HepG2 (cell line): ENCODE data around the gene GRK5. TPM values are rescaled to one million over a fixed set of nuclear protein-coding genes. Genes with fewer than 3 reads are reported as not detected.

ENCODE experiments used
- CCDC6 ChIP-seq: sonication (generic); formaldehyde crosslinking; IDR thresholded peaks from 2 replicates; pipeline ENCODE4 v1.8.1; 2022; ENCODE audit warnings: mild to moderate bottlenecking, missing genetic modification reagents, moderate library complexity
- CENPBD1 ChIP-seq: sonication (generic); formaldehyde crosslinking; IDR thresholded peaks from 2 replicates; pipeline ENCODE4 v1.8.0; 2022; ENCODE audit warnings: missing genetic modification reagents, low read depth, mild to moderate bottlenecking, borderline replicate concordance
- ERF ChIP-seq: IDR thresholded peaks from 2 replicates; pipeline ENCODE4 v1.6.1; 2018; ENCODE audit warnings: missing biosample characterization, missing genetic modification reagents
- HMG20A ChIP-seq: IDR thresholded peaks from 2 replicates; pipeline ENCODE4 v1.6.1; 2016; ENCODE audit warnings: borderline replicate concordance
- HNRNPLL ChIP-seq: fragments of 200-400 bp; formaldehyde crosslinking; IDR thresholded peaks from 2 replicates; pipeline ENCODE4 v1.6.1; 2017; ENCODE audit warnings: mild to moderate bottlenecking, low read depth, low read length; ENCODE audit not compliant: poor library complexity, severe bottlenecking
- NR2C2 ChIP-seq: sonication (generic); formaldehyde crosslinking; IDR thresholded peaks from 2 replicates; pipeline ENCODE4 v1.4.0; 2020; ENCODE audit warnings: missing genetic modification reagents, mild to moderate bottlenecking, moderate library complexity, borderline replicate concordance
- PPARG ChIP-seq: conservative IDR thresholded peaks from 2 replicates; pipeline ENCODE4 v1.6.1; 2016; ENCODE audit warnings: missing biosample characterization, missing genetic modification reagents
- RNF2 ChIP-seq: fragments of 450-650 bp; conservative IDR thresholded peaks from 2 replicates; pipeline ENCODE4 v1.6.1; 2016; ENCODE audit warnings: low read depth
- SALL1 ChIP-seq: sonication (generic); formaldehyde crosslinking; IDR thresholded peaks from 2 replicates; pipeline ENCODE4 v1.8.0; 2022; ENCODE audit warnings: mild to moderate bottlenecking, missing genetic modification reagents
- SYNCRIP ChIP-seq: fragments of 200-400 bp; formaldehyde crosslinking; IDR thresholded peaks from 2 replicates; pipeline ENCODE4 v1.6.1; 2018; ENCODE audit warnings: mild to moderate bottlenecking, low read depth, low read length; ENCODE audit not compliant: insufficient read depth
- TP53 ChIP-seq: sonication (generic); formaldehyde crosslinking; conservative IDR thresholded peaks from 2 replicates; pipeline ENCODE4 v1.4.0; 2020; ENCODE audit warnings: missing genetic modification reagents
- ZFAT ChIP-seq: sonication (generic); formaldehyde crosslinking; conservative IDR thresholded peaks from 2 replicates; pipeline ENCODE4 v1.8.1; 2023; ENCODE audit warnings: missing genetic modification reagents, inconsistent platforms
- ZNF598 ChIP-seq: sonication (generic); formaldehyde crosslinking; IDR thresholded peaks from 2 replicates; pipeline ENCODE4 v1.5.1; 2020; ENCODE audit warnings: mild to moderate bottlenecking, missing genetic modification reagents, borderline replicate concordance
- ZNF792 ChIP-seq: IDR thresholded peaks from 2 replicates; pipeline ENCODE4 v1.6.1; 2016
- ZNF816 ChIP-seq: sonication (generic); formaldehyde crosslinking; IDR thresholded peaks from 2 replicates; pipeline ENCODE4 v1.8.0; 2022; ENCODE audit warnings: missing genetic modification reagents, mild to moderate bottlenecking, borderline replicate concordance
- polyA plus RNA-seq, 8 experiments: library from polyadenylated mRNA; depleted of rRNA in 3 of 8; stranded (reverse) in 7 of 8; unstranded in 1 of 8; fragments of >200 nt; fragmentation: Illumina TruSeq in 4 of 8; extraction: Trizol in 4 of 8; gene quantifications; 2 replicates each; pipeline versions ENCODE4 v1.2.1 to v1.2.3, GENCODE V29; 2011 to 2016; ENCODE audit warnings: low read depth in 4 of 8, missing spikeins in 1 of 8, mixed read lengths in 1 of 8; ENCODE audit not compliant: insufficient read depth in 1 of 8
- total RNA-seq, 5 experiments: library from RNA; depleted of rRNA; stranded (reverse); fragments of >200 nt; fragmentation: Illumina TruSeq; extraction: Trizol; gene quantifications; 2 replicates each; pipeline ENCODE4 v1.2.3, GENCODE V29; 2016; ENCODE audit warnings: low read depth in 1 of 5
- TF ChIP-seq, protein P1 (sequence below): sonication (generic); formaldehyde crosslinking; IDR thresholded peaks from 2 replicates; pipeline ENCODE4 v1.4.0; 2020; ENCODE audit warnings: mild to moderate bottlenecking, missing genetic modification reagents
- TF ChIP-seq, protein P2 (sequence below): sonication (generic); formaldehyde crosslinking; IDR thresholded peaks from 2 replicates; pipeline ENCODE4 v1.5.0; 2020; ENCODE audit warnings: mild to moderate bottlenecking, missing genetic modification reagents, borderline replicate concordance
- TF ChIP-seq, protein P3 (sequence below): sonication (generic); formaldehyde crosslinking; IDR thresholded peaks from 2 replicates; pipeline ENCODE4 v1.4.0; 2020; ENCODE audit warnings: missing genetic modification reagents, borderline replicate concordance

Gene GRK5
- total and polyA plus RNA-seq, 2 of the 13 experiments (the other 11 are each of a cell fraction or from before 2014, with no cell fraction given) = 10.4 to 12.6 TPM

- TF ChIP-seq PPARG (CRISPR knock-in tag) (peak; percentile 59), NR2C2 (CRISPR knock-in tag) (peak; percentile 87), ZNF816 (CRISPR knock-in tag) (no peak; the same call in 1 of the 2 replicates), ERF (CRISPR knock-in tag) (peak; percentile 59; the same call in 1 of the 2 replicates), ZNF598 (0 out of 2 replicates have a peak, but pooled peaks have one; percentile 10), HMG20A (CRISPR knock-in tag) (peak; percentile 55; the same call in 1 of the 2 replicates), CENPBD1 (CRISPR knock-in tag) (no peak), ZNF792 (0 out of 2 replicates have a peak, but pooled peaks have one; percentile 22), HNRNPLL (no peak), ZFAT (CRISPR knock-in tag) (no peak), CCDC6 (CRISPR knock-in tag) (peak; percentile 72), SALL1 (CRISPR knock-in tag) (peak; percentile 92), TP53 (CRISPR knock-in tag) (no peak), SYNCRIP (no peak), RNF2 (0 out of 2 replicates have a peak, but pooled peaks have one; percentile 29)
- TF ChIP-seq, protein P1, sequence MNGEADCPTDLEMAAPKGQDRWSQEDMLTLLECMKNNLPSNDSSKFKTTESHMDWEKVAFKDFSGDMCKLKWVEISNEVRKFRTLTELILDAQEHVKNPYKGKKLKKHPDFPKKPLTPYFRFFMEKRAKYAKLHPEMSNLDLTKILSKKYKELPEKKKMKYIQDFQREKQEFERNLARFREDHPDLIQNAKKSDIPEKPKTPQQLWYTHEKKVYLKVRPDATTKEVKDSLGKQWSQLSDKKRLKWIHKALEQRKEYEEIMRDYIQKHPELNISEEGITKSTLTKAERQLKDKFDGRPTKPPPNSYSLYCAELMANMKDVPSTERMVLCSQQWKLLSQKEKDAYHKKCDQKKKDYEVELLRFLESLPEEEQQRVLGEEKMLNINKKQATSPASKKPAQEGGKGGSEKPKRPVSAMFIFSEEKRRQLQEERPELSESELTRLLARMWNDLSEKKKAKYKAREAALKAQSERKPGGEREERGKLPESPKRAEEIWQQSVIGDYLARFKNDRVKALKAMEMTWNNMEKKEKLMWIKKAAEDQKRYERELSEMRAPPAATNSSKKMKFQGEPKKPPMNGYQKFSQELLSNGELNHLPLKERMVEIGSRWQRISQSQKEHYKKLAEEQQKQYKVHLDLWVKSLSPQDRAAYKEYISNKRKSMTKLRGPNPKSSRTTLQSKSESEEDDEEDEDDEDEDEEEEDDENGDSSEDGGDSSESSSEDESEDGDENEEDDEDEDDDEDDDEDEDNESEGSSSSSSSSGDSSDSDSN (CRISPR knock-in tag) = peak; percentile 65
- TF ChIP-seq, protein P2, sequence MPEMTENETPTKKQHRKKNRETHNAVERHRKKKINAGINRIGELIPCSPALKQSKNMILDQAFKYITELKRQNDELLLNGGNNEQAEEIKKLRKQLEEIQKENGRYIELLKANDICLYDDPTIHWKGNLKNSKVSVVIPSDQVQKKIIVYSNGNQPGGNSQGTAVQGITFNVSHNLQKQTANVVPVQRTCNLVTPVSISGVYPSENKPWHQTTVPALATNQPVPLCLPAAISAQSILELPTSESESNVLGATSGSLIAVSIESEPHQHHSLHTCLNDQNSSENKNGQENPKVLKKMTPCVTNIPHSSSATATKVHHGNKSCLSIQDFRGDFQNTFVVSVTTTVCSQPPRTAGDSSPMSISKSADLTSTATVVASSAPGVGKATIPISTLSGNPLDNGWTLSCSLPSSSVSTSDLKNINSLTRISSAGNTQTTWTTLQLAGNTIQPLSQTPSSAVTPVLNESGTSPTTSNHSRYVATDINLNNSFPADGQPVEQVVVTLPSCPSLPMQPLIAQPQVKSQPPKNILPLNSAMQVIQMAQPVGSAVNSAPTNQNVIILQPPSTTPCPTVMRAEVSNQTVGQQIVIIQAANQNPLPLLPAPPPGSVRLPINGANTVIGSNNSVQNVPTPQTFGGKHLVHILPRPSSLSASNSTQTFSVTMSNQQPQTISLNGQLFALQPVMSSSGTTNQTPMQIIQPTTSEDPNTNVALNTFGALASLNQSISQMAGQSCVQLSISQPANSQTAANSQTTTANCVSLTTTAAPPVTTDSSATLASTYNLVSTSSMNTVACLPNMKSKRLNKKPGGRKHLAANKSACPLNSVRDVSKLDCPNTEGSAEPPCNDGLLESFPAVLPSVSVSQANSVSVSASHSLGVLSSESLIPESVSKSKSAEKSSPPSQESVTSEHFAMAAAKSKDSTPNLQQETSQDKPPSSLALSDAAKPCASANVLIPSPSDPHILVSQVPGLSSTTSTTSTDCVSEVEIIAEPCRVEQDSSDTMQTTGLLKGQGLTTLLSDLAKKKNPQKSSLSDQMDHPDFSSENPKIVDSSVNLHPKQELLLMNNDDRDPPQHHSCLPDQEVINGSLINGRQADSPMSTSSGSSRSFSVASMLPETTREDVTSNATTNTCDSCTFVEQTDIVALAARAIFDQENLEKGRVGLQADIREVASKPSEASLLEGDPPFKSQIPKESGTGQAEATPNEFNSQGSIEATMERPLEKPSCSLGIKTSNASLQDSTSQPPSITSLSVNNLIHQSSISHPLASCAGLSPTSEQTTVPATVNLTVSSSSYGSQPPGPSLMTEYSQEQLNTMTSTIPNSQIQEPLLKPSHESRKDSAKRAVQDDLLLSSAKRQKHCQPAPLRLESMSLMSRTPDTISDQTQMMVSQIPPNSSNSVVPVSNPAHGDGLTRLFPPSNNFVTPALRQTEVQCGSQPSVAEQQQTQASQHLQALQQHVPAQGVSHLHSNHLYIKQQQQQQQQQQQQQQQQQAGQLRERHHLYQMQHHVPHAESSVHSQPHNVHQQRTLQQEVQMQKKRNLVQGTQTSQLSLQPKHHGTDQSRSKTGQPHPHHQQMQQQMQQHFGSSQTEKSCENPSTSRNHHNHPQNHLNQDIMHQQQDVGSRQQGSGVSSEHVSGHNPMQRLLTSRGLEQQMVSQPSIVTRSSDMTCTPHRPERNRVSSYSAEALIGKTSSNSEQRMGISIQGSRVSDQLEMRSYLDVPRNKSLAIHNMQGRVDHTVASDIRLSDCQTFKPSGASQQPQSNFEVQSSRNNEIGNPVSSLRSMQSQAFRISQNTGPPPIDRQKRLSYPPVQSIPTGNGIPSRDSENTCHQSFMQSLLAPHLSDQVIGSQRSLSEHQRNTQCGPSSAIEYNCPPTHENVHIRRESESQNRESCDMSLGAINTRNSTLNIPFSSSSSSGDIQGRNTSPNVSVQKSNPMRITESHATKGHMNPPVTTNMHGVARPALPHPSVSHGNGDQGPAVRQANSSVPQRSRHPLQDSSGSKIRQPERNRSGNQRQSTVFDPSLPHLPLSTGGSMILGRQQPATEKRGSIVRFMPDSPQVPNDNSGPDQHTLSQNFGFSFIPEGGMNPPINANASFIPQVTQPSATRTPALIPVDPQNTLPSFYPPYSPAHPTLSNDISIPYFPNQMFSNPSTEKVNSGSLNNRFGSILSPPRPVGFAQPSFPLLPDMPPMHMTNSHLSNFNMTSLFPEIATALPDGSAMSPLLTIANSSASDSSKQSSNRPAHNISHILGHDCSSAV (CRISPR knock-in tag) = no peak
- TF ChIP-seq, protein P3, sequence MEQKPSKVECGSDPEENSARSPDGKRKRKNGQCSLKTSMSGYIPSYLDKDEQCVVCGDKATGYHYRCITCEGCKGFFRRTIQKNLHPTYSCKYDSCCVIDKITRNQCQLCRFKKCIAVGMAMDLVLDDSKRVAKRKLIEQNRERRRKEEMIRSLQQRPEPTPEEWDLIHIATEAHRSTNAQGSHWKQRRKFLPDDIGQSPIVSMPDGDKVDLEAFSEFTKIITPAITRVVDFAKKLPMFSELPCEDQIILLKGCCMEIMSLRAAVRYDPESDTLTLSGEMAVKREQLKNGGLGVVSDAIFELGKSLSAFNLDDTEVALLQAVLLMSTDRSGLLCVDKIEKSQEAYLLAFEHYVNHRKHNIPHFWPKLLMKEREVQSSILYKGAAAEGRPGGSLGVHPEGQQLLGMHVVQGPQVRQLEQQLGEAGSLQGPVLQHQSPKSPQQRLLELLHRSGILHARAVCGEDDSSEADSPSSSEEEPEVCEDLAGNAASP (CRISPR knock-in tag) = peak; percentile 75; the same call in 1 of the 2 replicates
Observed at GRCh38 chr10:119409906-119410305, 202.5 kb downstream of the GRK5 start (continued).
